ENCODE results near the gene KCNQ1. TPM values are rescaled to one million over a fixed set of nuclear protein-coding genes. Genes with fewer than 3 reads are reported as not detected.
A peak's percentile ranks its signal among the peaks of the same experiment; 100 is the strongest.

KCNQ1 gene
- total and polyA plus RNA-seq, 2 experiments from 2014 or later: 0.45 to 0.87 TPM

GRCh38 chr11:2418693-2419360 is 26.0 kb upstream of the KCNQ1 start (continued):
- TF ChIP-seq EZH2 (IDR thresholded peaks at IDR 0.05; ENCODE audit: low read depth, unreplicated experiment): no peak
- no peak for TF ChIP-seq REST (IDR thresholded peaks at IDR 0.05; ENCODE audit: unreplicated experiment)
- no peak for TF ChIP-seq ETS1 (IDR thresholded peaks at IDR 0.05)

- H3K4me1 Mint-ChIP-seq: 0 out of 3 replicates have a peak, but pooled peaks cover 2% of the 10 kb centered on the region
- ATAC-seq (peak; percentile 64), DNase-seq (ENCODE audit: low spot score) (peak; percentile 87)
- no peaks in the 10 kb centered on the region for H3K9me2 ChIP-seq (ENCODE audit: insufficient read depth)
- H3K9me3 Mint-ChIP-seq: peaks cover 3% of the 10 kb centered on the region; the same call in 1 of the 3 replicates
- peak; percentile 82 to 86 for TF ChIP-seq CTCF (conservative IDR thresholded peaks at IDR 0.05; ENCODE audit: low read depth in 2 of 2)
- TF ChIP-seq POLR2AphosphoS5 (IDR thresholded peaks at IDR 0.05; ENCODE audit: low read depth): no peak
- H3K36me3 Mint-ChIP-seq (ENCODE audit: low read depth): no peaks in the 10 kb centered on the region
- no peak overlapping the region for H3K4me3 ChIP-seq
- no peak overlapping the region for H3K27ac Mint-ChIP-seq
- H4K20me1 ChIP-seq (replicated peaks; ENCODE audit: insufficient read depth): no peaks in the 10 kb centered on the region
- H3K4me1 ChIP-seq (ENCODE audit: insufficient read depth): no peaks in the 10 kb centered on the region; the same call in 1 of the 2 replicates
- H3K27me3 ChIP-seq (ENCODE audit: insufficient read depth): no peaks in the 10 kb centered on the region
- H2AFZ ChIP-seq: peak overlapping the region; percentile 88; the same call in 1 of the 2 replicates
- no peak overlapping the region for H3K27ac ChIP-seq (ENCODE audit: low read depth)
- H3K4me2 ChIP-seq: no peak overlapping the region
- H3K79me2 ChIP-seq (replicated peaks; ENCODE audit: insufficient read depth): no peaks in the 10 kb centered on the region
- no peaks in the 10 kb centered on the region for H3K36me3 ChIP-seq (ENCODE audit: insufficient read depth)
- H3K27me3 Mint-ChIP-seq (ENCODE audit: insufficient read depth, low read depth, poor library complexity): peaks cover 7% of the 10 kb centered on the region
- no peak overlapping the region for H3K4me3 Mint-ChIP-seq
- H3F3A ChIP-seq (replicated peaks; ENCODE audit: low read depth): no peaks in the 10 kb centered on the region
These were observed 24.9 kb upstream of the KCNQ1 start for GRCh38 chr11:2419638-2420501.

Measured in GM23338 (cell line).